Measurements from ENCODE around the gene STK32A.

DNA sequence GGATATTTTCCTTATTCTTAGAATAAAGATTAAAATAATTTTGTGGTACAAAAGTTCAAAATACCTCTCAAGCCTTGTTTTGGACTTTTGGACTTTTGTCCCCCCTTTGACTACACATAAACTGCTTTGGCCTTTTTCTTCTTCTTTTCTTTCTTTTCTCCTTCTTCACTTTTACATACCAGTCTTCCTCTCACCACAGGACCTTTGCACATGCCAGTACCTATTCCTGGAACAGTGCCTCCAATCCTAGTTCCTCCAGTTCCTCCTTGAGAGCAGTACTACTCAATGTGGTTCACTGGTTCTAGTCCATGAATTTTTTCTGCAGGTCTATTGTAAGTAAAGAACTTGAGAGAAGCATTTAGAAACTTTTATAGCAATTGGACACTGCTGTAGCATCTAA lies 136.5 kb downstream of the STK32A start:
- TF ChIP-seq POLR2A (IDR thresholded peaks at IDR 0.05) (no peak), EP300 (IDR thresholded peaks at IDR 0.05) (no peak)

Measured in tibial nerve (tissue), 3 donors.